ENCODE results near the gene ERC1.
"Not testable (repeated sequence)": the region's sequence is repeated elsewhere in the genome, so short reads cannot be mapped to it uniquely, and the experiment has no call there.

Gene ERC1

DNA sequence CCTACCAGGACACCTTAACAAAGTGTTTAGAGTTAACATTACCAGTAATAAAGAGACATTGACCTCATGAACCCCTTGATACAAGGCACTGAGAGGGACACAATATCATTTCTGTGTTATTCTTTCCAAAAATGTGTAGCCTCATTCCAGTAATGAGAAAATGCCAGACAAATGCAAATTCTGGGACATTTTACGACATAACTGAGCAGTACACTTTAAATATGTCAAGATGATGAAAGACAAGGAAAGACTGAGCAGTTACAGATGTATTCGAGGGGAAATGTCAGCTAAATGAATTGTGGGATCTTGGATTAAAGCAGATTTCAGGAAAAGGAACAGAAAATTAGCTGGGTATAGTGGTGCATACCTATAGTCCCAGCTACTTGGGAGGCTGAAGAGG, 255.6 kb downstream of the ERC1 start:
- DNase-seq = no peak

DNA sequence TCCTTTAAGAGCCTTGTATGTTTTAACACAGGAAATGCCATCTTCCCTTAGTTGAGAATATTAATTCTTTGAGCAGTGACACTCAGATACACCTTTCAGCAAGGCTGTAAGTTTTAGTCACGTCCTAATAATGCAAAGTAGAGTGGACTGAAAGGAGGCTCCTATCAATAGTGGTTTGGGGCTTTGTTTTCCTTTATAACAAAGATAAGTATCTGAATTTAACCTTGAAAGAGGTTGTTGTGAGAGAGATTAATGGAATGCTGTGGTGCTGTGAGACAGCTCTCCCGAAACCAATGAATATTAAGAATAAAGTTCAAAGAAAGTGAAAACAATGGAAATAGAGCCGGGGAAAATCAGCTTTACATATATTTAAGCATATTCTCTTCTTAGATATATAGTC, 259.6 kb downstream of the ERC1 start:
- no peak for DNase-seq

DNA sequence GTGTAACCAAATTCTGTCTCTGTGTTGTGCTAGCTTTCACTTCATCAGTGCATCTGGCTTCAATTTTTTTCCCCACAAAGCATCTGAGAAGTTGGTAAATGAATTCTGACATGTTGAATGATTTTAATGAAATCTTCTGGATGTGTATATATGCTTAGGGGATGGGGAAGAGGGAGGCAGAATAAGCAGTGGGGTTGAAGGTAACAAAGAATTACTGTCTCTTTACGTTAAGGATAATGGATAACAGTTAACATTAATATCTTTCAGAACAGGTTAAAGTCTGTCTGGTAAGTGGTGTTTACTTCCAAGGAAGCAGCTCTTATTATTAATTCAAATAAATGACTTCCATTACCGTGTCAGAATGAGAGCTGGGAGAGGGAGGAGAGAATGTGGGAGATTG, 261.7 kb downstream of the ERC1 start:
- DNase-seq = no peak

DNA sequence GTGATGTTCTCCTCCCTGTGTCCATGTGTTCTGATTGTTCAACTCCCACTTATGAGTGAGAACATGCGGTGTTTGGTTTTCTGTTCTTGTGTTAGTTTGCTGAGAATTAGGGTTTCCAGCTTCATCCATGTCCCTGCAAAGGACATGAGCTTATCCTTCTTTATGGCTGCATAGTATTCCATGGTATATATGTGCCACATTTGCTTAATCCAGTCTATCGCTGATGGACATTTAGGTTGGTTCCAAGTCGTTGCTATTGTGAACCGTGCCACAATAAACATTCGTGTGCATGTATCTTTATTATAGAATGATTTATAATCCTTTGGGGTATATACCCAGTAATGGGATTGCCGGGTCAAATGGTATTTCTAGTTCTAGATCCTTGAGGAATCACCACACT, 264.1 kb downstream of the ERC1 start:
- not testable (repeated sequence) for DNase-seq

DNA sequence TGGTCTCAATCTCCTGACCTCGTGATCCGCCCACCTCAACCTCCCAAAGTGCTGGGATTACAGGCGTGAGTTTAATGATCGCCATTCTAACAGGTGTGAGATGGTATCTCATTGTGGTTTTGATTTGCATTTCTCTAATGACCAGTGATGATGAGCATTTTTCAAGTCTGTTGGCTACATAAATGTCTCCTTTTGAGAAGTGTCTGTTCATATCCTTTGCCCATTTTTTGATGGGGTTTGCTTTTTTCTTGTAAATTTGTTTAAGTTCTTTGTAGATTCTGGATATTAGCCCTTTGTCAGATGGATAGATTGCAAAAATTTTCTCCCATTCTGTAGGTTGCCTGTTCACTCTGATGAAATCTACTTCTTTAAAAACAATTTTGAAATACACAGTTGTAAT, 264.8 kb downstream of the ERC1 start:
- not testable (repeated sequence) for DNase-seq

DNA sequence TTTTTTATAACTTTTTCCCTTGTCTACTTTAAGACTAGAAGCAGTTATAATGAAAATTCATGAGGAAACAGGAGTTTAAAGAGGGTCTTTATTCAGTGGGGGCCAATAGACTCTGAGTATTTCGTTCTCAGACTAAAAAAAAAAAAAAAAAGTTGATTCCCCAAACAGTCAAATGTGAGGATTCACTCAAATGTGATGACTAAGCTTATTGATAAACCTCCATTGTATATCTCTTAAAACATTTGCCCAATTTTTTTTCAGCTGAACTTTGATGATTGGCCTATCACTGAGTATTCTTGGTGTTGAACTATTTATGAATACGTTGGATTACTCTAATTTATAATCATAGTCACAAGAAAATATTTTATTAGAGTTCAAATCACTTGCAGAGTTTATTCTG, 265.3 kb downstream of the ERC1 start:
- no peak for DNase-seq

DNA sequence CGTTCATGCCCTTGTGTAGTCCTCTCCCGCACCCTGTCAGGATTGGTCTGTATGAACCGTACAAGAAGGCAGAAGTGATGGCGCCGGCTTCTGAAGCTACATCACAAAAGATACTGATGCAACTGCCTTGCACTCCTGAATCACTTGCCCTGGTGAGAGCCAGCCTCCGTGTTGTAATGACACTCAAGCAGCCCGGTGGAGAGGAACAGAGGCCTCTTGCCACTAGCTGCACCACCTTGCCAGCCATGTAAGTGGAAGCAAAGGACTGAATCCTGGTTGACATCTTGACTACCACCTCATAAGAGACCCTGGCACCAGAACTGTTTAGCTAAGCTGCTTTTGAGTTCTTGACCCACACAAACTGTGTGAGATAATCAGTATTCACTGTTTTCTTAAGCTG, 266.0 kb downstream of the ERC1 start:
- no peak for DNase-seq

DNA sequence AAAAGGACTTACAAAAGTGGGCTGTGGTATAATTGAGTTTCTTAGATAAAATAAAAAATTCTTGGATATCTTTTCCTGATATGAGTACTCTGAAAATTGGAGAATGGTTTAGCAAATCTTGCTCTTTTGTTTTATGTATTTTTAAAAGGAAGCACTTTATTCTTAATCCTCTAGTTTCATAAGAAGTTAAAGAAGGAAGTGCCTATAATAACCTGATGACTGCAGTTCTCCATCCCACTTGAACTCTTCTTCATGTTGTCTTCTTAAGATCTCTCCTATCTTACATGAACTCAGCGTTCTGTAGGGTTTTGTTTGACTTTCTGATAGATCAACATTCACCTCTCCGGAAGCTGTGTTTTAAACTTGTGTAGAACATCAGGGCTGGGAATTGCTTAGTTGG, 271.0 kb downstream of the ERC1 start:
- DNase-seq = no peak

DNA sequence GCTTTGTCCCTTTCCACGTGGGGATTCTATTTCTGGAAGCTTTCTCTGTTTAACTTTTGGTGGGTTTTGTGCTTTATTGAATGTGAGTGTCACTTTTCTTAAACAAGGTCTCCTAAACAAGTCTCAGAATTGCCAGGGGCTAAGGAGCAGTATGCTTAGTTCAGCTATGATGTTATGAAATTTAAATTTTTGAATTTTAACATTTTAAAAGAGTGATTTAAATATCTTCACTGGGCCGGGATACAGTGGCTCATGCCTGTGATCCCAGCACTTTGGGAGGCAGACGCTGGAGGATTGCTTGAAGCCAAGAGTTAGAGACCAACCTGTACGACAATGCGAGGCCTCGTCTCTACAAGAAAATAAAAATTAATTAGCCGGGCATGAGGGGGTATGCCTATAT, 276.2 kb downstream of the ERC1 start:
- no peak for DNase-seq

DNA sequence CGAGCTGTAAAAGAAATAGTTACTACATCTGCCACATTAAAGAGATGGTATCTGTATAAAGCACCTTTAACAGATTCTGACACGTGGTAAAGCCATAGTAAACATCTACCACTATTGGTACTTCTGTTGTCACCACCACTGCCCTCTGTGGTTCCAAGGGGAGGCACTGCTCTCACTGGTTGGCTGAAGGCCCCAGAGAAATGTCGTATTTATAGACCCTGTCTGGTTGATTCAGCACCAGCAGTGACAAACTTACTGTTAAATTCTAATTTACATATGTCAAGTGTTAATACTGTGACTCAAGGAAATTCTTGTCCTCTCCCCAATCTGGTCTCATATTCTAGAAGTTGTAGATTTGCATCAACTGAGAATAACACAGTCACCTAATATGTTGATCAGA, 281.1 kb downstream of the ERC1 start:
- DNase-seq = no peak

DNA sequence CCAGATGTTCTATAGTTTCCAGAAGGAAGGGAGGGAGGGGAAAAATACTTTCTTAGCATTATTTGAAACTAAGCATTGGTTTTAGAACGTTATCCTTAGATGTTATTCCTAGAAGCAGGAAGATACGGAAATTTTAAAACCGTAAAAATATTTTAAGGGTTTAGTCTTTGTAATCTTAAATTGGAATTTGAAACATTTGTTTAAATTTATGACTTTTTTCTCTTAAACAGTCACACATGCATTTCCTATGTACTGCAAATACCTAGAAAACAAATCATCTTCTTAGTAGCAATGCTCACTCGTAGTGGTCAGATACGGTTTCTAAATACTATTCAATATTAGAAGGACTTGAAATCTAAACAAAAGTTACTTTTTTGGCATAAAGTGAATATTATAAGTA, 282.0 kb downstream of the ERC1 start:
- DNase-seq = no peak

DNA sequence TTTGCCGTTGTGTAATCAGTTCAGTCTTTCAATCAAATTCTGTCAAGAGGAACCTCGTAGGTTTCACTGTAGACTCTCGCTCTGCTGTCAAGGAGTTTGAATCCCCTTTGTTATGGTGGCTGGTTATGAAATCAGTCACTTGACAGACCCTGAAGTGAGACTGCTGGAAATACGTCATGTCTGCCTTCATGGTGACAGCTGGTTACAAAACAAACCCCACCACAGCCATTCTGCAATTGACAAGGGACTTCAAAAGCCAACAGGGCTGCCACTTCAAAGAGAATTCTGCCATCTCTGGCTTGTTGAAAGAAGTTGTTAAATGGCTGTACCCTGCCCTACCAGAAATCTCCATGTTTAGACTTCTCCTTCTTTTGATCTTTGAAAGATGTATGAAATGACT, 286.9 kb downstream of the ERC1 start:
- no peak for DNase-seq

DNA sequence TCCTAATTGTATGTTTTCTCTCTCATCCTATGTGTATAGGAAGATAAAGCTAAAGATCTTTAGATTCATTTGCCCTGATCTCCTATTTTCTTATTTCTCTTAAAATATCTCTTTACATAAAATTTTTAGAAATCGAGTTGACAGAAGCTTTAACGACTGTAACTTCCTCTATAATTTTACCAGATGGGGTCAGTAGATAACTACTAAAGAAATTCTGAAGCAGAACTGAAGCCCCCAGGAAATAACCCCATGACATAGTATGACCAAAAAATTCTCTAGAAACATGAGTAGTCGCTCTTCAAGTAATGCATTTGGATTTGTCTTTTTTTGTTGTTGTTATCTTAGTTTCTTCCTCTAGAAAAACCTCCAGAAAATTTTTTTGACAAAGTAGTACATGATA, 288.0 kb downstream of the ERC1 start:
- DNase-seq = no peak

DNA sequence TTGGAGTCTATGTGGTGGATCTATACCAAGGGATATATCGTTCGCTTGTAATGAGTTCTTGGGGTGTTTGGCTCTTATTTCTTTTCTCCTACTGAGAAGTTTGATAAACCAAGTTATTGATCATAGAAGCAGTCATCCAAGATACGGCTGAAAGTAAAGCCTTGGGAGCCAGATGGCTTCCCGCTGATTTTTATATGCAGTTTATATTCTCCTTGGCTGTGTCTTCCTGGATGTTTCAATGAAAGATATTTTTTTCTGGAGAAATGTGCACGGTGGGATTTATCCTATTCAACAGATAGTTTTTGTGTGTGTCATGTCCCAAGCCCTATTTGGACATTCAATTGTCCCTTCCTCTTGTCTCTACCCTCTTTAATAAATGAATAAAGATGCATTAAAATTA, 289.0 kb downstream of the ERC1 start:
- DNase-seq = no peak

DNA sequence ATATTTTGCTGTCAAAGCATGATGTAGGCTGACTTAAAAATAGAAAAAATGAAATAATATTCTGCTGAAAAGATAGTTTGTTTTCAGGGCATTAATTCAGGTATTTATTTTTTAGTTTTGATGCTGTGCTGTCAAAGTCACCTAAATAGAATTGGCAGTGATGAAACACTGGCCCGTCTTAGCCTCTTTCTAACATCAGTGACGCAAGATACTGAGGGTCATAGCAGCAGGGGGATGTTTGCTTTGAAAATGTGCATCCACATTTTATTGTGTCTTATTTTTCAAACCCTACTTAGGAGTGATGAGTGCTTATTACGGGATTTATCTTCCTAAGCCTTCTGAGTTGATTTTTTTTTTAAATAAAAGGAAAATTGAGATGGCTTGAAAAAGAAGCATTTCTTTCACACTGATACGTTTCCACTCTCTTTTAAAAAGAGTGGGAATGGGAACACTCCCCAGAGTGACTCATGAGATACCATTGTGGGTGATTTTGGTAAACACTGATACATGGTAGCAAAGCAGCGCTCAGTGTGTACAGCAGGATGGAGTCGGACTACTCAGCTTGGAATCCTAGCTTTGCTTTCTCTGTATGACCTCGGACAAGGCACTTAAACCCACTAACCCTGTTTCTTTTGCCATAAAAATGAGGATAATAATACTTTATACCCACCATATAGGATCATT, 290.8 kb downstream of the ERC1 start:
- DNase-seq = no peak

DNA sequence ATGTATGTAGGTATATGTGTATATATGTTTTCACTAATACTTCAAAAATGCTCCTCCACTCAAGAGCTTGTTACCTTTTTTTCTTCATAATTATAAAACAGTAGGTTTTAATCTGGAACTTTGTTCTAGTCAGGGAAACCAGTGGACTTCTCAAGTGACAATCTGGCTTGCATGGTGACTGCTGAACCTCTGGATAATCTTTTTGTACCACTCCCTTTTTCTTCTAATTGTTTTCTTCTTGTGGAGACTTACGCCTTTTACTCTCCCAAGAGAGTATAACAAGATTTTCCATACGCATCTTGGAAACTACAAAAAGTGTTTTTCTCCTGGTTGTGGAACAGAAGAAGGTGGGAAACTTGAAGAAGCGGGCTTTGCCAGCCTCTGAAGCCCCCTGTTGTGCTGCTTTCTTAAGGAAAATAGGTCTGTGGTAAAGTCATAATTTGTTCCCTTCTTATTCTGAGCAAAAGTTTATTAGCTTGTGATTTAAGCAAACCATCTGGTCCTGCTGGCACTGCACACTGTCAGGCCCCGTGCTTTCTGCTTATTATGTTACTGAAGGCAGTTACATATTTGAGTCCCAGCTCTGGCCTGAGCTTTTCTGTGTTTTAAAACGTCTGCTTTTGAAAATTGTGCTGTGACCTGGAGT, 291.8 kb downstream of the ERC1 start:
- DNase-seq = no peak

DNA sequence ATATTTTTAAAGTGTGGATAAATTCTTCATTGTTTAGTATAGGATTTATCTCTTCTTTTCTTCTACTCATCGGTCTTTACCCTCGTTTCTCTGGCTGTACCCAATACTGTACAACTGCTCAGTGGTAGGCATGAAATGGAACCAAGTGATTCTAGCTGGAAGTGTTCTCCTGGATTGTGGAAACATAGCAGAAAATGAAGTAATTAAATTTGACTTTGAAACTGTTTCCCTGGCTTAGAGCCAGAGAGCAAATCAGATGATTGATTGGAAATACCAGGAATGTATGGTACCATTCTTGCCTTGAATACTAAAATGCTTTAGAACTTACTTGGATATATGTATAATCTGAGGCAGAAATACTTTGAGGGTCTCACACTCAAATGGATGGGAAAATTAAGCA, 292.3 kb downstream of the ERC1 start:
- DNase-seq = no peak

DNA sequence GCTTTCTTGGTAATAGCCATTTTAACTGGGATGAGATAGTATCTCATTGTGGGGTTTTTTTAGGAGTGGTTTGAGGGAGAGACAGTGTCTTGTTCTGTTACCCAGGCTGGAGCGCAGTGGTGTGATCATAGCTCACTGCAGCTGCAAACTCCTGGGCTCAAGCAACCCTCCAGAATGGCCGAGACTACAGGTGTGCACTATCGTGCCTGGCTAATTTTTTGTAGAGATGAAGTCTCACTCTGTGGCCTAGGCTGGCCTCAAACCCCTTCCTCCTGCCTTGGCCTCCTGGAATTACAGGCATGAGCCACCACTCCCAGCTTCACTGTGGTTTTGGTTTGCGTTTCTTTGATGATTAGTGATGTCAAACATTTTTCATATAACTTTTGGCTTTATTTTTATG, 293.6 kb downstream of the ERC1 start:
- no peak for DNase-seq

DNA sequence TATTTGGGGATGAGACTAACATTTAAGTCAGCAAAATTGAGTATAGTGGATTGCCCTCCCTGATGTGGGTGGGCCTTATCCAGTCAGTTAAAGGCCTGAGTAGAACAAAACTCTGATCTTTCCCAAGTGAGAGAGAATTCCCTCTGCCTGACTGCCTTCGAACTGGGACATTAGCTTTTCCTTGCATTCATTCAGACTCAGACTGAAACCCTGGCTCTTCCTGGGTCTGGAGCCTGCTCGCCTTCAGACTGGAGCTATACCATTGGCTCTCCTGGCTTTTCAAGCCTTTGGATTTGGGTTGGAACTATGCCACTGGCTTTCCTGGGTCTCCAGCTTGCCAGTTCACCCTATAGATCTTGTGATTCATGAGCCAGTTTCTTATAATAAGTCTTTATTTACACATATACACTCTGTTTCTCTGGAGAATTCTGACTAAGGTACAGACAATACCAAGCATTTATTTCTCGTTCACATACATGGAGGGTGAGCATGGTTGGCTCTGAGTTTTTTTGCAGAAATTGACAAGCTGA, 296.5 kb downstream of the ERC1 start:
- DNase-seq = no peak

DNA sequence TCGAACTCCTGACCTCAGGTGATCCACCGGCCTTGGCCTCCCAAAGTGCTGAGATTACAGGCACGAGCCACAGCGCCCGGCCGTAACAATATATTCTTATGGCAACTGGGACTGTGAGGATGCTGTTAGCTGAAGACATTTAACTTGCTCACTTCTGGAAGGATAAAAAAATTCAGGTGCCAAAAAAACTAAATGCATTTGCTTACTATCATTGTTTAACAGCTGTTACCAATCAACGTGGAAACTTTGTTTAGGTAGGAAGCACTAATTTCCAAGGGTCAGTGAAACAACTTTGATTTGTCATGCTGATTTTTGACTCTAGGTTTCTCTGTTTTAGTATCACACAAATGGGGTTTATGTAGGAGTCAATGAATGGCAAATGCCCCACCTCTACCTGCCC, 297.3 kb downstream of the ERC1 start:
- no peak for DNase-seq

DNA sequence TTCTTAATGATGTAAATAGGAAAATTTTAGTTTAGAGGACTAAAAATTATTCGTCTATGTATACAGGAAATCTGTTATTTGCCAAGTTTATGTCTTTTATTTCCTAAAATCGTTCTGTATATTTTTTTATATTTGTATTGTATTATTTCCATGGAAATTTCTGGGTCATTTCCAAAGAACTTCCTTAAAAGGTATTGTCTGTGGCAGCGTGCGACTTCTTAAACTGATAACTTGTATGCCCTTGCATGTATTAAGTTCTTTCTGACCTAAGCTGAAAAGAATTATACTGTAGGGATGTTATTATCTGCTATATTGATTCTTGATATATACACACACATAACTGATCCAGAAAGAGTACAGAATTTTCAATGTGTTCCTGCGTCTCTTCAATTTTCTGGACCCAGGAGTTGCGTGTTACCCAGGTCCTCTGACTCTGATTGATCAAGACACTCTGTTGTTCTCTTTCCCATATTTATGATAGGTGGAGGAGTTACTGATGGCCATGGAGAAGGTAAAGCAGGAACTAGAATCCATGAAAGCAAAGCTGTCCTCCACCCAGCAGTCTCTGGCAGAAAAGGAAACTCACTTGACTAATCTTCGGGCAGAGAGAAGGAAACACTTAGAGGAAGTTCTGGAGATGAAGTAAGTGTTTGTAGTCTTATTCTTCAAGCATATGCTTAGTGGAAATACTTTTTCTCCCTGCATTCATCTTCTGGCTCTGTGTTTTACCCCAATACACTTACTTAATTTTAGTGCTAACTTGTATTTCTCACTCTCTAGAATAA, 298.5 kb downstream of the ERC1 start:
- DNase-seq = no peak

DNA sequence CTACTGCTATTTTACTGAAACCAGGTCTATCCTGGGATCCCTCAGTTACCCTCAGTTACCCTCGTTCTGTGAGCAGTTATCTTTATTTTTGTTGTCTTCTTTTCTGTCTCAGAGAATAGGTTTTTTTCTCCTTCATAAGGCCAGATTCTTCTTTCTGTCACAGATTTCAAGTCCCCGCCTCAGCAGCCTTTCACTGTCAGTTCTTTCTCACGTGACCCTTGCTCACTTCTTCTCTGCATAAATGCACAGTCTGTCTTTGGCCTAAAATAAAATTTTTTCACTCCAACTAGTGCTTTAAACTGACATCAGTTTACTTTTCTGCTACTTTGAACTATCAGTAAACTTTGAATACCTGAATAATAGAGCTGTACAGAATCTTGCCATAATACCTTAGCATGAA, 299.7 kb downstream of the ERC1 start:
- no peak for DNase-seq

DNA sequence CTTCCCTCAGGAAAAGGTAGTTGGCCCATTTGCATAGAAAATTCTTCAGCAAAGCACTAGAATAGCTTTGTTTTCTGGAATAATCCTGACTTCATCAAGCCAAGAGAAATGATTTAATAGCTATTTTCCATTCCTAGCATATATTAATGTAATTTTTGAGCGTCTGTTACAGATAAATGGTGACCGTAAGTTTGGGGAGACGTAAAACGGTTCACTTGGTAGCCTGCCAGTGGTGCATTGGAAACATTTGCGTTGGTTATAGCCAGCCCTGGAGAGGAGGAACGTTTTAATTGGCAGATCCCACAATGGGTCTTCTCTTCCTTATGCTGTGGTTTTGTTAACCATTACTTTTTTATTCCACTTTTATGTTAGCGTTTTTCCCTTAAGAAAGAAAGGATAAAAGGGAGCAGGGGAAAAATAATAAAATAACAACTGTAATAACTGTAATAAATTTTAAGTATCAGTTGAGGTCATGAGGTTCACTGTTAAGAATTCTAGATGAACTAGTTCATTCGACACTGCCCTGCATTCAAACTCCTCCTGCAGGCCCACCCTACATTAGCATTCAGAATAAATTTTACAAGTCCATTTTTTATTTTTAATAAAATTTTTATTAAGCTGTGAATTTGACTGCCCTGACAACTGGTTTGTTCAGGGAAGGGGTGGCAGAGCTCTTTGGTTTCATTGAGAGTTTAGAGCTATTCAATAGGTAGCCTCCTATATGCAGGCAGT, 300.7 kb downstream of the ERC1 start:
- DNase-seq = no peak
